ENCODE measurements around the gene GRIA2.

Gene GRIA2

DNA sequence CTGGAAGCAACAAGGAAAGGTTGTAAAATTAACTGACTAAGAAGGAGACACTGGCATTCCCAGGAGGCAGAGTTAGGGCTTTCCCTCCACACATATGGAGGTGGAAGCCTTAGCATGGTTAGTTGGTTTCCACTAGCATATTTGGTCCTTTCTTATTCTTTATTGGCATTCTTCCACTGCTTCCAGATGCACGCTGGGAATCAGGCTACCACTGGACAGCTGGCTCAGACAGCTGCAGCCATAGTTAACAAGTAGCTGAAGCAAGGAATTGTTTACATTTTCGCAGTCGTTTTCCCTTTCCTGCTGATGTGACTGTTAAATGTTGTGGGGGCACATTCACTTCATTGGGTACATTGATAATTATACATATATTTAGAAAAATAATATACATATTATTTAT, 169.2 kb downstream of the GRIA2 start:
- no peak for DNase-seq (ENCODE audit: low read depth)

DNA sequence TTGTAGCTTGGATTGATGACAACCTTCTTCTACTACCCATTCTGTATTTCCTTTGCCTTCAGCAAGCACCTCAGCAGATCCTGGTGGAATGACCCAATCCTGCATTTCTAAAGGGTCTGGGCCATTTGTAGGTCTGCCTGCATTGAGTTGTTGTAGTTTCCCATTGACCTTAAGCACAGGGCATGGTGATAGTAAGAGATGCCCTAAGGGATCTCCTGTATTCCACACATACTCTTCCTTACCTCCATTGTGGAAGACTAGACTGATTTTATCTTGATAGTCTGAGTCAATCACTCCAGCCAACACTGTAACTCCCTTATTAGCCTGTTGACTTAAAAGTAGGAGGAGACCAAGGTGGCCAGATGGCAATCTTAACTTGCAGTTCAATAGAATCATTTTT, 184.5 kb downstream of the GRIA2 start:
- no peak for DNase-seq (ENCODE audit: low read depth)
